ENCODE data around the gene HDGFL3. TPM values are rescaled to one million over a fixed set of nuclear protein-coding genes. Genes with fewer than 3 reads are reported as not detected.
"Not testable (repeated sequence)": the region's sequence is repeated elsewhere in the genome, so short reads cannot be mapped to it uniquely, and the experiment has no call there.

The HDGFL3 gene
- total and polyA plus RNA-seq, 5 donors from 2014 or later, result 0.07 to 1.2 (median 0.26) TPM; not detected in 2

GRCh38 chr15:83158393-83158792, 49.2 kb downstream of the HDGFL3 start:
- H3K36me3 Mint-ChIP-seq, result peaks cover 5% of the 10 kb centered on the region

GRCh38 chr15:83155942-83156341, 51.7 kb downstream of the HDGFL3 start:
- H3K9me3 ChIP-seq (ENCODE audit: control insufficient read depth in 2 of 2, low read length in 2 of 2), result no peaks in the 10 kb centered on the region
- H3K36me3 ChIP-seq (ENCODE audit: control insufficient read depth, insufficient read depth, low read length), result no peaks in the 10 kb centered on the region
- H3K27me3 ChIP-seq (ENCODE audit: control insufficient read depth, insufficient read depth, low read length), result peaks cover 5% of the 10 kb centered on the region
- Mint-ChIP-seq H3K36me3 (peaks cover 5% of the 10 kb centered on the region), H3K4me3 (no peak overlapping the region), H3K27ac (no peak overlapping the region), H3K27me3 (peaks cover 34% of the 10 kb centered on the region), H3K4me1 (no peaks in the 10 kb centered on the region), H3K9me3 (no peaks in the 10 kb centered on the region)
- H3K4me1 ChIP-seq (ENCODE audit: control insufficient read depth, insufficient read depth, low read length, poor library complexity, severe bottlenecking), result no peaks in the 10 kb centered on the region
- ATAC-seq (ENCODE audit: low read depth in 2 of 2) (no peak), DNase-seq (no peak)
- no peak overlapping the region for H3K4me3 ChIP-seq (ENCODE audit: low read depth, low read length)
- H3K27ac ChIP-seq (ENCODE audit: insufficient read depth, low read length, poor library complexity, severe bottlenecking), result no peak overlapping the region

More at GRCh38 chr15:83158393-83158792, 49.2 kb downstream of the HDGFL3 start:
- H3K4me1 ChIP-seq (ENCODE audit: control insufficient read depth, insufficient read depth, low read length, poor library complexity, severe bottlenecking), result no peaks in the 10 kb centered on the region
- no peak overlapping the region for H3K27ac ChIP-seq (ENCODE audit: insufficient read depth, low read length, poor library complexity, severe bottlenecking)
- no peaks in the 10 kb centered on the region for H3K9me3 ChIP-seq (ENCODE audit: control insufficient read depth in 2 of 2, low read length in 2 of 2)
- Mint-ChIP-seq H3K9me3 (peaks cover 0 to 2% (median 0%) of the 10 kb centered on the region in 7 donors), H3K27ac (no peak overlapping the region), H3K27me3 (peaks cover 47% of the 10 kb centered on the region), H3K4me3 (no peak overlapping the region), H3K4me1 (no peaks in the 10 kb centered on the region)
- no peak for DNase-seq
- peaks cover 11% of the 10 kb centered on the region for H3K27me3 ChIP-seq (ENCODE audit: control insufficient read depth, insufficient read depth, low read length)
- no peaks in the 10 kb centered on the region for H3K36me3 ChIP-seq (ENCODE audit: control insufficient read depth, insufficient read depth, low read length)
- no peak overlapping the region for H3K4me3 ChIP-seq (ENCODE audit: low read depth, low read length)
- no peak for ATAC-seq (ENCODE audit: low read depth in 2 of 2)

DNA sequence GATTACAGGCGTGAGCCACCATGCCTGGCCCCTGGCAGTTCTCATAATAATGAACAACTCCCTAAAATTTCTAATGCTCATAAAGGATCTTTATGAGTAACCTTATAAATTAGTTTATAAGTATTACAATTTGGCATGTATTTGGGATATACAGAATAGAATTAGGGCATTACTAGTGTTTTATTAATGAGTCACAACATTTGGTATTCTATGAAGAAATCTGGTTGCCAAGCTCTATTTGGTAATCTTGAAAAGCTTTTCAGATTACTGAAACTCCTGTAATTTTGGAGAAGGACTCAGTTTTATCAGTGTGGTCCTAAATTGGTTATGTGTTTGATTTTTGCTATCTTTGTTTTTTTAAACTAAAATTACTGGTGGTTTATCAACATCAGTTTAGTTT, 54.3 kb downstream of the HDGFL3 start:
- Mint-ChIP-seq H3K27me3 (peaks cover 19% of the 10 kb centered on the region), H3K36me3 (no peaks in the 10 kb centered on the region), H3K4me1 (peaks cover 0 to 5% (median 0%) of the 10 kb centered on the region in 4 donors), H3K4me3 (no peak overlapping the region), H3K9me3 (no peaks in the 10 kb centered on the region), H3K27ac (no peak overlapping the region)
- no peaks in the 10 kb centered on the region for H3K36me3 ChIP-seq (ENCODE audit: control insufficient read depth, insufficient read depth, low read length)
- H3K4me3 ChIP-seq (ENCODE audit: low read depth, low read length), result no peak overlapping the region
- DNase-seq, result no peak
- H3K4me1 ChIP-seq (ENCODE audit: control insufficient read depth, insufficient read depth, low read length, poor library complexity, severe bottlenecking), result no peaks in the 10 kb centered on the region
- no peaks in the 10 kb centered on the region for H3K27me3 ChIP-seq (ENCODE audit: control insufficient read depth, insufficient read depth, low read length)
- H3K9me3 ChIP-seq (ENCODE audit: control insufficient read depth in 2 of 2, low read length in 2 of 2), result no peaks in the 10 kb centered on the region
- H3K27ac ChIP-seq (ENCODE audit: insufficient read depth, low read length, poor library complexity, severe bottlenecking), result no peak overlapping the region
- ATAC-seq (ENCODE audit: low read depth in 2 of 2), result no peak

- Mint-ChIP-seq H3K27ac (no peak overlapping the region), H3K36me3 (no peaks in the 10 kb centered on the region), H3K4me1 (no peaks in the 10 kb centered on the region), H3K27me3 (peaks cover 25% of the 10 kb centered on the region), H3K9me3 (peaks cover 0 to 6% (median 0%) of the 10 kb centered on the region in 7 donors), H3K4me3 (no peak overlapping the region)
- Histone ChIP-seq H3K9me3 (ENCODE audit: control insufficient read depth in 2 of 2, low read length in 2 of 2) (peaks cover 0 to 1% of the 10 kb centered on the region in 2 experiments), H3K4me1 (ENCODE audit: control insufficient read depth, insufficient read depth, low read length, poor library complexity, severe bottlenecking) (no peaks in the 10 kb centered on the region), H3K36me3 (ENCODE audit: control insufficient read depth, insufficient read depth, low read length) (no peaks in the 10 kb centered on the region), H3K4me3 (ENCODE audit: low read depth, low read length) (no peak overlapping the region), H3K27me3 (ENCODE audit: control insufficient read depth, insufficient read depth, low read length) (no peaks in the 10 kb centered on the region), H3K27ac (ENCODE audit: insufficient read depth, low read length, poor library complexity, severe bottlenecking) (no peak overlapping the region)
- no peak for DNase-seq
- no peak for ATAC-seq (ENCODE audit: low read depth in 2 of 2)
Measured at GRCh38 chr15:83144771-83145170, 62.9 kb downstream of the HDGFL3 start.

DNA sequence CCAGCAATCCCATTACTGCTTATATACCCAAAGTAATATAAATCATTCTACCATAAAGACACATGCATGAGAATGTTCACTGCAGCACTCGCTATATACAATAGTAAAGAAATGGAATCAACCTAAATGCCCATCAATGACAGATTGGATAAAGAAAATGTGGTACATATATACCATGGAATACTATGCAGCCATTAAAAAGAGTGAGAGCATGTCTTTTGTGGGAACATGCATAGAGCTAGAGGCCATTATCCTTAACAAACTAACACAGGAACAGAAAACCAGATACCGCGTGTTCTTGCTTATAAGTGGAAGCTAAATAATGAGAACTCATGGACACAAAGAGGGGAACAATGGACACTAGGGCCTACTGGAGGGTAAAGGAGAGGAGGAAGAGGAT, 65.5 kb downstream of the HDGFL3 start:
- not testable (repeated sequence) for H3K9me3 ChIP-seq (ENCODE audit: control insufficient read depth in 2 of 2, low read length in 2 of 2); DNase-seq; H3K9me3 Mint-ChIP-seq; H3K36me3 Mint-ChIP-seq; H3K4me1 Mint-ChIP-seq; H3K4me1 ChIP-seq (ENCODE audit: control insufficient read depth, insufficient read depth, low read length, poor library complexity, severe bottlenecking); ATAC-seq (ENCODE audit: low read depth in 2 of 2); H3K36me3 ChIP-seq (ENCODE audit: control insufficient read depth, insufficient read depth, low read length); H3K27me3 ChIP-seq (ENCODE audit: control insufficient read depth, insufficient read depth, low read length); H3K4me3 ChIP-seq (ENCODE audit: low read depth, low read length); H3K27ac Mint-ChIP-seq; H3K4me3 Mint-ChIP-seq; H3K27ac ChIP-seq (ENCODE audit: insufficient read depth, low read length, poor library complexity, severe bottlenecking)
- H3K27me3 Mint-ChIP-seq, result peaks cover 31% of the 10 kb centered on the region

DNA sequence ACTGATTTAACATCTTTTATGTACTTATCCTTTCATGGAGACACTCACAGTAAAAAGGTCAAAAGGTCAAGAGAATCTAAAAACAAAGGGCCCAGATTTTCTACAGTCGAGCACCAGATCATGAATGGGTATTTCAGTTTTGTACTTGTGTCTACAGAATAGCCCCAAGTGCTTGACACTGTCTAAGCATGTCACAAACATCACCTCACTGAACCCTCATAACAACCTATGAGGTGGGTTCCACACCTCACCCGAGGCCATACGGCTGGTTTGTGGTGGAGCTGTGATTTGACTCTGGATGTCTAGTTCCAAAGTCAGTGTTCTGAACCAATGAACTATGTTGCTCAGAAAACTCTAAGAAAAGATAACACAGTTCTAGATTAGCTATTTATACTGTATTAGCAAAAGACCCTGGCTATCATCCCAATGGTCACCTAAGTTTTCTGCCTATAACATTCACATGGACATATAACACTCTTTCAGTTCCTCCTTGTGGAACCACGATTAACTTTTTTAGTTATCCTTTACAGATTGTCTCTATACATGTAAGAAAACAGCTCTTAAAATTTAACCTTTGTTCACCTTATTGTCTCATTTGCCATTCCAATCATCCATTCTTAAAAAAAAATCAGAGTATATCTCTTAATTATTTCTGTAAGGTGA, 74.6 kb downstream of the HDGFL3 start:
- DNase-seq, result no peak
- no peaks in the 10 kb centered on the region for H3K36me3 Mint-ChIP-seq
- no peak overlapping the region for H3K27ac Mint-ChIP-seq
- no peaks in the 10 kb centered on the region for H3K9me3 ChIP-seq (ENCODE audit: control insufficient read depth in 2 of 2, low read length in 2 of 2)
- H3K36me3 ChIP-seq (ENCODE audit: control insufficient read depth, insufficient read depth, low read length), result no peaks in the 10 kb centered on the region
- ATAC-seq (ENCODE audit: low read depth in 2 of 2), result no peak
- no peak overlapping the region for H3K4me3 Mint-ChIP-seq
- no peak overlapping the region for H3K27ac ChIP-seq (ENCODE audit: insufficient read depth, low read length, poor library complexity, severe bottlenecking)
- H3K27me3 ChIP-seq (ENCODE audit: control insufficient read depth, insufficient read depth, low read length), result peaks cover 3% of the 10 kb centered on the region
- H3K4me1 ChIP-seq (ENCODE audit: control insufficient read depth, insufficient read depth, low read length, poor library complexity, severe bottlenecking), result no peaks in the 10 kb centered on the region
- H3K27me3 Mint-ChIP-seq, result peaks cover 19% of the 10 kb centered on the region
- H3K4me1 Mint-ChIP-seq, result no peaks in the 10 kb centered on the region
- no peaks in the 10 kb centered on the region for H3K9me3 Mint-ChIP-seq
- H3K4me3 ChIP-seq (ENCODE audit: low read depth, low read length), result no peak overlapping the region

DNA sequence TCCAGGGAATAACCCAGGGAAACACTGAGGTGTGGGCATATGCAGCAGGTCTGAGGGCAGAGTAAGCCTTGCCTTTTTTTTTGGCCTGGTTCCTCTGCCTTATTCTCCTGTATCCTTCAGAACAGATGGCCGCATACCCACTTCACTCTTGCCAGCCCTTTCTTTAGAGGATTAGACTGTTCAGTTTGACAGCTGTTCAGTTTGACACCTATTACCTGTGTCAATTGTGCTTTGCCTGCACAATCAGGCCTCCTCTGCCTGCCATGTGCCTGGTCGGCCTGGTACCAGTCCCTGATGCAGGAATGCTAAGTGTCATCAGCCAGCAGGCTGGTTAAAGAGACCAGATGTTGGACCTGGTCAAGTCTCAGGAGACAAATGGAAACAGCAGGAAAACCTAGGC, 77.8 kb downstream of the HDGFL3 start:
- H3K27me3 Mint-ChIP-seq, result peaks cover 13% of the 10 kb centered on the region
- no peaks in the 10 kb centered on the region for H3K4me1 Mint-ChIP-seq
- H3K27me3 ChIP-seq (ENCODE audit: control insufficient read depth, insufficient read depth, low read length), result peaks cover 3% of the 10 kb centered on the region
- H3K4me1 ChIP-seq (ENCODE audit: control insufficient read depth, insufficient read depth, low read length, poor library complexity, severe bottlenecking), result no peaks in the 10 kb centered on the region
- no peaks in the 10 kb centered on the region for H3K36me3 ChIP-seq (ENCODE audit: control insufficient read depth, insufficient read depth, low read length)
- no peaks in the 10 kb centered on the region for H3K9me3 ChIP-seq (ENCODE audit: control insufficient read depth in 2 of 2, low read length in 2 of 2)
- DNase-seq (no peak), ATAC-seq (ENCODE audit: low read depth in 2 of 2) (no peak)
- no peak overlapping the region for H3K27ac ChIP-seq (ENCODE audit: insufficient read depth, low read length, poor library complexity, severe bottlenecking)
- no peak overlapping the region for H3K27ac Mint-ChIP-seq
- H3K4me3 ChIP-seq (ENCODE audit: low read depth, low read length), result no peak overlapping the region
- H3K36me3 Mint-ChIP-seq, result no peaks in the 10 kb centered on the region
- peaks cover 0 to 2% (median 0%) of the 10 kb centered on the region in 7 donors for H3K9me3 Mint-ChIP-seq
- no peak overlapping the region for H3K4me3 Mint-ChIP-seq

DNA sequence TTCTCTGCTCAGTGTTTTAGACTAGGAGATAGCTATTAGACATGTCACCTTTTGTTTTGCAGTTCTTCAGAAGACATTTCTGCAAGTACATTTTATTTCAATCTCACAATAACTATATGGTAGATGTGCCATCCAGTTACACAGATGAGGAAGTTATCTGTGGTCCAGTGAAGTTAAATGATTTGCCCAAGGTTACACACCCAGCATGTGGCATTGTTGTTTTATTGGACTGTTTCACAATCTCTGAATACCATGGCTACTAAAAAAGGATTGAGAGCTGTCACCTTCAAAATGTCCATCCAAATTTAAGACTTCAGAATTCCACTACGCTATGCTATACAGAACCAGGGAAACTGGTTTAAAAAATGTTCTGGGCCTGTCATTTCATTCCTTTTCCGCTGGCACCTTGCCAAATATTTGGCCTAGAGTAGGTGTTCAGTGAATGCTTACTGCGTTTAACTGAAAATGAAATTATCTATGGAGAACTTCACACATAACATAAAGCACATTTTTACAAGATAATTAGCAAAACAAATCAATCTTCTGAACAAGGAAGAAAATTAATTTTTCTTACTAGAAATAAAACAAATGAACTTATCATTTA, 80.0 kb downstream of the HDGFL3 start:
- Histone ChIP-seq H3K27me3 (ENCODE audit: control insufficient read depth, insufficient read depth, low read length) (peaks cover 3% of the 10 kb centered on the region), H3K36me3 (ENCODE audit: control insufficient read depth, insufficient read depth, low read length) (no peaks in the 10 kb centered on the region), H3K27ac (ENCODE audit: insufficient read depth, low read length, poor library complexity, severe bottlenecking) (no peak overlapping the region), H3K9me3 (ENCODE audit: control insufficient read depth in 2 of 2, low read length in 2 of 2) (no peaks in the 10 kb centered on the region), H3K4me3 (ENCODE audit: low read depth, low read length) (no peak overlapping the region), H3K4me1 (ENCODE audit: control insufficient read depth, insufficient read depth, low read length, poor library complexity, severe bottlenecking) (no peaks in the 10 kb centered on the region)
- H3K27me3 Mint-ChIP-seq, result peaks cover 13% of the 10 kb centered on the region
- H3K9me3 Mint-ChIP-seq, result peaks cover 0 to 2% (median 0%) of the 10 kb centered on the region in 7 donors
- ATAC-seq (ENCODE audit: low read depth in 2 of 2) (no peak), DNase-seq (no peak)
- H3K36me3 Mint-ChIP-seq, result no peaks in the 10 kb centered on the region
- H3K27ac Mint-ChIP-seq, result no peak overlapping the region
- H3K4me1 Mint-ChIP-seq, result no peaks in the 10 kb centered on the region
- no peak overlapping the region for H3K4me3 Mint-ChIP-seq

All from CD4-positive, CD25-positive, alpha-beta regulatory T cell (primary cell).